ENCODE data around the gene RNF207. TPM values are rescaled to one million over a fixed set of nuclear protein-coding genes. Genes with fewer than 3 reads are reported as not detected.

RNF207 gene
- total and polyA plus RNA-seq, 2 of the 13 experiments (the other 11 are each of a cell fraction or from before 2014, with no cell fraction given): 9.8 to 15.9 TPM

DNA sequence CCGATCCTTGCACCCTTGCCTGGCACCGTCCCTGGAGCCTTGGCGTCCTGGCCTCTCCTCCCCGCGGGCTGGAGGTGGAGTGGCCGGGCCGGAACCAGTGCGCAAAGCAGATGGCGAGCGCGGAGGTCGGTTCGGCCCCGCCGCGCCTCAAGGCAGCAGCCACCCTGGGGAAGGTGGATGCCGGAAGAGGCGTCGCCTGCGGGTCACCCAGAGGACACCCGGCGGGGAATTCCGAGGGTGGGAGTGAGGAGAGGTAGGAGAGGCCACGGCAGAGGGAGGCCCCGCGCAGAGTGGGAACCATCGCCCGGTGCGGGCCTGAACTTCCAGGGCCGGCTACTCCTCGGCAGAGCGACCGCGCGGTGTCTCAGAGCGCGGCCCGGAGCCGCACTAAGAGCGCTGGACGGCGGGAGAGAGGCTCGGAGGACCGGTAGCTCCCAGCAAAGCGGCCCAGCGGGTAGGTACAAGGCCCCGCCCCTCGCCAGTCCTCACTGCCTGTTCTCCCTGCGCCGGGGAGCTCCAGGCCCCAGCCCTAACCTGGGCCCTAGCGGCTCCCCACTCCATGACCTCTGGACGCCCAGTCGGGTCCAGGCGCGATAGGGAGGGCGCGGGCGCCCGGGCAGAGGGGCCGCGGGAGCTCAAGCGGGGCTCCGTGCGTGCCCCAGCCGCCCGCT lies at the start of gene RNF207 (continued):
- TF ChIP-seq, protein P1, sequence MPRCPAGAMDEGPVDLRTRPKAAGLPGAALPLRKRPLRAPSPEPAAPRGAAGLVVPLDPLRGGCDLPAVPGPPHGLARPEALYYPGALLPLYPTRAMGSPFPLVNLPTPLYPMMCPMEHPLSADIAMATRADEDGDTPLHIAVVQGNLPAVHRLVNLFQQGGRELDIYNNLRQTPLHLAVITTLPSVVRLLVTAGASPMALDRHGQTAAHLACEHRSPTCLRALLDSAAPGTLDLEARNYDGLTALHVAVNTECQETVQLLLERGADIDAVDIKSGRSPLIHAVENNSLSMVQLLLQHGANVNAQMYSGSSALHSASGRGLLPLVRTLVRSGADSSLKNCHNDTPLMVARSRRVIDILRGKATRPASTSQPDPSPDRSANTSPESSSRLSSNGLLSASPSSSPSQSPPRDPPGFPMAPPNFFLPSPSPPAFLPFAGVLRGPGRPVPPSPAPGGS (CRISPR knock-in tag; IDR thresholded peaks at IDR 0.05): 0 out of 2 replicates have a peak, but pooled peaks have one; percentile 66
- TF ChIP-seq SMAD1 (CRISPR knock-in tag; IDR thresholded peaks at IDR 0.05; ENCODE audit: borderline replicate concordance, low read depth) (no peak), ZNF747 (CRISPR knock-in tag; IDR thresholded peaks at IDR 0.05; ENCODE audit: borderline replicate concordance) (no peak; the same call in none of the 2 replicates), MBD4 (IDR thresholded peaks at IDR 0.05; ENCODE audit: borderline replicate concordance, low read length) (no peak), HOMEZ (CRISPR knock-in tag; IDR thresholded peaks at IDR 0.05; ENCODE audit: low read depth) (peak; percentile 27; the same call in 1 of the 2 replicates), GMEB2 (CRISPR knock-in tag; IDR thresholded peaks at IDR 0.05; ENCODE audit: low read depth) (no peak), MBNL3 (CRISPR knock-in tag; conservative IDR thresholded peaks at IDR 0.05) (no peak), ZNF256 (CRISPR knock-in tag; conservative IDR thresholded peaks at IDR 0.05) (0 out of 2 replicates have a peak, but pooled peaks have one; percentile 34), ZNF784 (CRISPR knock-in tag; IDR thresholded peaks at IDR 0.05; ENCODE audit: borderline replicate concordance) (peak; percentile 54; the same call in 1 of the 2 replicates), NR1H2 (CRISPR knock-in tag; IDR thresholded peaks at IDR 0.05; ENCODE audit: borderline replicate concordance, low read depth) (no peak; the same call in 1 of the 2 replicates), ZHX2 (IDR thresholded peaks at IDR 0.05; ENCODE audit: low read depth) (no peak), ZHX2 (CRISPR knock-in tag; IDR thresholded peaks at IDR 0.05; ENCODE audit: borderline replicate concordance) (no peak; the same call in 1 of the 2 replicates), FLYWCH1 (CRISPR knock-in tag; IDR thresholded peaks at IDR 0.05) (no peak), ZNF792 (CRISPR knock-in tag; IDR thresholded peaks at IDR 0.05) (peak; percentile 74), SMAD9 (CRISPR knock-in tag; IDR thresholded peaks at IDR 0.05) (no peak), ZKSCAN1 (IDR thresholded peaks at IDR 0.05; ENCODE audit: low read length) (no peak)
- TF ChIP-seq, protein P2, sequence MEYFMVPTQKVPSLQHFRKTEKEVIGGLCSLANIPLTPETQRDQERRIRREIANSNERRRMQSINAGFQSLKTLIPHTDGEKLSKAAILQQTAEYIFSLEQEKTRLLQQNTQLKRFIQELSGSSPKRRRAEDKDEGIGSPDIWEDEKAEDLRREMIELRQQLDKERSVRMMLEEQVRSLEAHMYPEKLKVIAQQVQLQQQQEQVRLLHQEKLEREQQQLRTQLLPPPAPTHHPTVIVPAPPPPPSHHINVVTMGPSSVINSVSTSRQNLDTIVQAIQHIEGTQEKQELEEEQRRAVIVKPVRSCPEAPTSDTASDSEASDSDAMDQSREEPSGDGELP (IDR thresholded peaks at IDR 0.05; ENCODE audit: borderline replicate concordance, low read depth): 0 out of 2 replicates have a peak, but pooled peaks have one; percentile 38
